A549 treated with RU486 at 1 μM for 4 hours (cell line): Measurements from ENCODE around the gene EMP1. TPM values are rescaled to one million over a fixed set of nuclear protein-coding genes. Genes with fewer than 3 reads are reported as not detected.

Source experiments
- total RNA-seq: library from RNA; stranded (reverse); fragments of 200-300 nt; extraction: Qiagen RNA extraction; gene quantifications from 5 replicates; pipeline ENCODE4 v1.2.3, GENCODE V29; 2022; ENCODE audit warnings: low read depth

The EMP1 gene
- 88.1 to 104 TPM (median 93.2 TPM) in 5 replicates for total RNA-seq

GRCh38 chr12:13196130-13196921 lies at the start of gene EMP1:
Gene EMP1 (plus strand): TSS chr12:13196726. CDS start chr12:13211511, 14,785 bp downstream.

Other genes starting within 250 kb of the EMP1 start
- gene GPRC5D, start 244.6 kb upstream of the EMP1 start, total RNA-seq: not detected in 5 replicates
- 51.6 to 66.0 TPM (median 54.1 TPM) in 5 replicates for gene HEBP1, start 196.5 kb upstream of the EMP1 start, total RNA-seq
- gene FAM234B, start 152.3 kb upstream of the EMP1 start, total RNA-seq: 2.7 to 4.3 TPM (median 4.1 TPM) in 5 replicates
- 0.15 to 0.28 TPM (median 0.27 TPM) in 5 replicates for gene GSG1, start 93.1 kb upstream of the EMP1 start, total RNA-seq